HK-2 (cell line): ENCODE measurements around the gene PDIA3.
A peak's percentile ranks its signal among the peaks of the same experiment; 100 is the strongest.
"Not testable (repeated sequence)": the region's sequence is repeated elsewhere in the genome, so short reads cannot be mapped to it uniquely, and the experiment has no call there.

Experiments used
- DNase-seq: peaks from one replicate; pipeline ENCODE4 v3.0.0-alpha.2; 2018; ENCODE audit not compliant: unreplicated experiment

PDIA3 gene

GRCh38 chr15:43746245-43746902 is at the start of gene PDIA3:
TSS of gene PDIA3 (plus strand) at chr15:43746438. CDS start at chr15:43746540, 102 bp downstream.
- peak; percentile 89 for DNase-seq

- no peak for DNase-seq
These were observed 44.1 kb upstream of the PDIA3 start for GRCh38 chr15:43702174-43702573.

- DNase-seq = no peak
These were observed 43.4 kb upstream of the PDIA3 start for GRCh38 chr15:43702701-43703424.

GRCh38 chr15:43710431-43711131 is 35.7 kb upstream of the PDIA3 start:
- DNase-seq = not testable (repeated sequence)

- no peak for DNase-seq
These were observed 23.1 kb upstream of the PDIA3 start for GRCh38 chr15:43723151-43723550.

DNA sequence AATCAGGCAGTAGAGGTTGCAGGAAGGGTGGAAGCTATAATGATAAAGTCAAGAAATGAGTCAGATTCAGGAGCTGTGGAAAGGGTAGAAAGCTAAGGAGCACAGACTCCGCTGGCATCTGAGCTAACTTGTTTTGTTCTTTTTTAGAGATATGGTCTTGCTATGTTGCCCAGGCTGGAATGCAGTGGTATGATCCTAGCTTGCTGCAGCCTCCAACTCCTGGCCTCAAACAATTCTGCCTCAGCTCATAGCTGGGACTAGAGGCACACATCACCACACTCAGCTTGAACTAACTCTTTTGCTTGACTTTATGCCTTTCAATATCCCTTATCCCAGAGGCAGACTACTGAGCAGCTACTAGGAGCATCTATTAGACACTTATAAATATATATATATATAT is 19.9 kb upstream of the PDIA3 start:
- not testable (repeated sequence) for DNase-seq

- DNase-seq = not testable (repeated sequence)
These were observed 18.0 kb upstream of the PDIA3 start for GRCh38 chr15:43728053-43728725.

DNA sequence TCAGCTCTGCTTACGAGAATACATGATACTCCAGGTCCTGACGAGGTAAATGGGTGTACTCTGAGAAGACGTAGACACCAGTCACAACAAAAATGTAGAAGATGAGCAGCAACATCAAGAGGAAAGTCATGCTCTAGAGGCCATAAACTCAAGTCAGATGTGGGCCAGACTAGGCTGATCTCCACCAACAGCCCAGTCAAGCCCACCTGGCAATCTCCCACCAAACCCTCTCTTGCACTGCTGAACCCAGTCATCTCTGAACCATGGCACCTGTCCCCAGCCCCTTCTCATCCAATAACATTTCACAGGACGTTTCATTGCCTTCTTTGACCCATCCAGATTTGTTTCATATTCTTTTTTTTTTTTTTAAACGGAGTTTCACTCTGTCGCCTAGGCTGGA is 10.8 kb upstream of the PDIA3 start:
- no peak for DNase-seq

- not testable (repeated sequence) for DNase-seq
These were observed 668 bp downstream of the PDIA3 start for GRCh38 chr15:43746903-43747309.

GRCh38 chr15:43748376-43748775 is 2.1 kb downstream of the PDIA3 start:
- no peak for DNase-seq

DNA sequence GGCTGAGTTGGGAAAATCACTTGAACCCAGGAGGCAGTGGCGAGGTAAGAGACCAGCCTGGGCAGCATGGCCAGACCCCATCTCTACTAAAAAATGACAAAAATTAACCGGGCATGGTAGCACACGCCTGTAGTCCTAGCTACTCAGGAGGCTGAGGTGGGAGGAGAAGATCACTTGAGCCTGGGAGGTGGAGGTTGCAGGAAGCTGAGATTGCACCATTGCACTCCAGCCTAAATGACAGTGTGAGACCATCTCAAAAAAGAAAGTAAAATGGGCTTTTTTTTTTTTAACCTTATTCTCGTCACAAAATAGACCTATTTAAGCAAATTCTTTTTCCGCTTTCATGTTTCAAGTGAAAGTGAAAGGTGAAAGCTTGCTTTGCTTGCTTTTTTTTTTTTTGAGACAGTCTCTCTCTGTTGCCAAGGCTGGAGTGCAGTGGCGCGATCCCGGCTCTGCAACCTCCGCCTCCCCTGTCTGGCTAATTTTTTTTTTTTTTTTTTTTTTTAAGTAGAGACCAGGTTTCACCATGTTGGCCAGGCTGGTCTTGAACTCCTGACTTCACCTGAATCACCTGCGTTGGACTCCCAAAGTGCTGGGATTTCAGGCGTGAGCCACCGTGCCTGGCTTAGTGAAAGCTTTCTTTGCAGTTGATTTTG is 3.6 kb downstream of the PDIA3 start:
- DNase-seq = no peak

DNA sequence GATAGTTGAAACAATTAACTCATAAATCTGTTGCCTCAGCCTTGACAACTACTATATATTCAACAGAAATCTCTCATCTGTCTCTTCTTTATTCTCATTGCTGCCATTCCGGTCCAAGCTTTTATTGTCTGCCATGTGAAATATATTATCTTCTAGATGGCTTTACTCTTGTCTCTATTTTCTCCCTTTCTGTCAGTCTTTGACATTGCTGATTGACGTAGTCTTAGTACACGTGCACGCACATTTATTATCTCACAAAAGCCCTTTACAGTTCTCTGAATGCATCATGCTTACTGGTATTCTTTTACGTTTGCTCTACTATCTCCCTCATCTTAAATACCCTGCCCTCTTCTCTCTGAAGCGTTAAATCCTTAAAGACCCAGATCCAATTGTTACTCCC is 5.6 kb downstream of the PDIA3 start:
- no peak for DNase-seq

DNA sequence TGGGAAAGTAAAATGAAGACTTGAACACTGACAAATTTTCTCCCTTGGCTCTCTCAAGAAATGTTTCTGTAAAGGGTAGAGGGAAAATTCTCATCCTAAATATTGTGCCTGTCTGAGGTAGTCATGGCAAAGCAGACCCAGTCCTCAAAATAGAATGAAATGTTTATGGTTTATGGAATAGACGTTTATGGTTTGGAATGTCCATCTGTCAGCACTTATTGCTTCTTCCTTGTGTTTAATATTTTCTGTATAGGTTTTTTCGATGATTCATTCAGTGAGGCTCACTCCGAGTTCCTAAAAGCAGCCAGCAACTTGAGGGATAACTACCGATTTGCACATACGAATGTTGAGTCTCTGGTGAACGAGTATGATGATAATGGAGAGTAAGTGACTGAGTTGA is 16.6 kb downstream of the PDIA3 start:
- DNase-seq = no peak

DNA sequence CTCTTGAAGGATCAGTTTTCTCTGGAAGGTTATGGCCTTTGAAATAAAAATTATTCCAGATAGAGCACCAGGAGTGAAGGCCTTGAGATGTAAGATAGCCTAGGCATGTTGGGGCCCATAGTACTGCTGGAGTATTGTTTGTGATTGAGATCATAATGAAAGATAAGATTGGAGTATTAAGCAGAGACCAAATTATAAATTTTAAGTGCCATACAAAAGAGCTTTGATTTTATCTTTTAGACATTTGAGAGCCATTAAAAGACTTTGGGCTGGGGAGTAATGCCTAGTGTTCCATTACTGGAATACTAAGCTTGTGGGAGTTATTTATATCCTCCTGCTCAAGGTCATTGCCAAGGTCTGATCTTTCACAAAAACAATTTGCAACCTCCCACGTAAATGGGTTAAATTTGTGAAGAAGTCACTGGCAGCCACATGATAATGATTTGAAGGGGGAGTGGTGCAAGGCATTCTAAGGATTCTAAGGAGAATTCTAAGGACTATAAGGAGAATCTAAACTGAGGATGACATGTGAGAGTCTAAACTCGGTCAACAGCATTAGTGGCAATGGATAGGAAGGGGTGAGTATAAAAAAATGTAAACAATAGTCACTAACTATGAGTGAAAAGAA is 17.7 kb downstream of the PDIA3 start:
- DNase-seq = no peak

GRCh38 chr15:43769584-43770228 is 23.5 kb downstream of the PDIA3 start:
- DNase-seq = peak; percentile 26

- no peak for DNase-seq
These were observed 25.6 kb downstream of the PDIA3 start for GRCh38 chr15:43771816-43772215.

DNA sequence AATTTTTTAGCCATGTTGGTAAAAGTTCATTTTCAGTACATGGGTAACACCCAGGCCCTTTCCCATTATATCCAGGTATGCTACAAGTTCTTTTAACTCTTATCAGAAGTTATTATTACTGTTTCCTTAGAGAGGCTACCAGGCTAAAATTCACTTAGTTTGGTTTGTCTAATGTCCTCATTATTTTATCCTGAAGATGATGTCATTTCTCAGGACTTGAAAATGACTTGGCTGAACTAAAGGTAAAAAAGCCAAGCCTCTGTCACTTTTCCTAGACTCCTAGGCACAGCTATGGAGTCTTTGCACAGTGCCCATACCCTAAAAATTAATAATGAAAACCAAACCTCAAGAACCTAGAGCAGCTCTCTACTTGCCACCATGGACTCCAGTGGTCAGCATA is 26.4 kb downstream of the PDIA3 start:
- no peak for DNase-seq

- DNase-seq = no peak
These were observed 27.8 kb downstream of the PDIA3 start for GRCh38 chr15:43774062-43774461.

DNA sequence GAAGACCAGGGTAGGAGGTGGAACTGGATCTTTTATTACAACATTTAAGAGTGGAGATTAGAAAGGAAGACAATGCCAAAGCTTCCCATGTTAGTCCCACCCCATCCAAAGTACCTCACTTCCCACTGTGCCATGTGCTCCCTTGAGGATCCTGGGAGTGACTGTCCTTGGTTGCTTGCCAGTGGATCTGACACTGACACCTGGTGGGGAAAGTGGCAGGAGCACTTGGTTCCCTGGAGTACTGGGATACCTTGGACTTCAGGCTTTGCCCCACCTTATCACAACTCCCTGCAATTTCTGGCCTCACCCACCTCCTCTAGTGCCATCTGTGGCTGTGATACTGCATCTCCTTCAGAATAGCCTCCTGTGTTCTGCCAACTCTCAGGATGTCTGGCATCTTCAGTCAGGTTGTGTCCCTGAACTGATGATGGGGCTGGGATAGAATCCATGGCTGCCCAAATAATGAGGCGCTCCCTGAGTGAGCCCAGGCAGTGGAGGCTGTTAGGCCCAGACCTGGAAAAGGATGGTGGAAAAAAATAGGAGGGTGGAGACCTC is 29.2 kb downstream of the PDIA3 start:
- DNase-seq = peak; percentile 65

DNA sequence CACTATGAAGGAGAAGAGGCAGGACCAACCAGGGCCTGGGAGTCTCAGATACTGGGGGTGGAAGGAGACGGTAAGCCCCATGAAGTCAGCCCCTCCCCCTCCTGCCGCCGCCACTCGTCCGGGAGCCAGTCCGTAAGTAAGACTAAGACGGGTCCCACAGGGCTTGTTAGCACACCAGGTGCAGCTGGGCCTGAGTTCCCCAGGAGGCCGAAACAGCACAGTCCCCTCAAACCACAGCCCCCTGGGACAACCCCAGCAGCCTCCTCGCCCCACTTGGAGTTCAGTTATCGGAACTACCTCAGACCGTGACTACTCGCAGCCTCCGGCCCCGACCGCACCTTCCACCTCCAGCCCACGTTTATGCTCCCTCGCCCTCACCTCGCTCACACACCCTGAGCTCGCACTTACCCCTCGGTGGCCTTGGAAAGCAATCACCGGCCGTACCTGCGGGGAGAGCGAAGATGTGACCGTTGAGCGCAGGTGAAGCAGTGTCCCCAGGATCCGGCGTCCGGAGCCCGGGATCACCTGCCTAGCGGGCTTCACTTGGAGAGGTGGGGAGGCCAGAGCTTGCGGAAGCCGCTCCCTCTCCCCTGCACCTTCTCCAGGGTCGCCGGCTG is 30.0 kb downstream of the PDIA3 start:
- peak; percentile 38 for DNase-seq
